Liver (tissue), 3 donors: ENCODE measurements around the gene PDLIM1.
A peak's percentile ranks its signal among the peaks of the same experiment; 100 is the strongest.

Experiments
- EGR1 ChIP-seq, 2 donors: IDR thresholded peaks; 2 replicates each; pipeline ENCODE4 v1.6.1; 2016 to 2018; ENCODE audit warnings: antibody characterized with exemption in 2 of 2, low read depth in 2 of 2
- FOXA1 ChIP-seq: IDR thresholded peaks from 2 replicates; pipeline ENCODE4 v1.6.1; 2016; ENCODE audit warnings: antibody characterized with exemption
- GABPA ChIP-seq, 2 donors: IDR thresholded peaks in 1 of 2; conservative IDR thresholded peaks in 1 of 2; 2 replicates each; pipeline ENCODE4 v1.6.1; 2016; ENCODE audit warnings: antibody characterized with exemption in 2 of 2, mild to moderate bottlenecking in 1 of 2, moderate library complexity in 1 of 2
- JUND ChIP-seq, 2 donors: IDR thresholded peaks; 2 replicates each; pipeline ENCODE4 v1.6.1; 2016; ENCODE audit warnings: antibody characterized with exemption in 2 of 2
- TAF1 ChIP-seq: conservative IDR thresholded peaks from 2 replicates; pipeline ENCODE4 v1.6.1; 2016; ENCODE audit warnings: antibody characterized with exemption, mild to moderate bottlenecking
- YY1 ChIP-seq: IDR thresholded peaks from 2 replicates; pipeline ENCODE4 v1.6.1; 2016; ENCODE audit warnings: antibody characterized with exemption, mild to moderate bottlenecking
- TF ChIP-seq, protein P1 (sequence below): fragments of 150-350 bp; IDR thresholded peaks from 2 replicates; pipeline ENCODE4 v1.5.1; 2017; ENCODE audit warnings: improper control_type of control experiment, low read depth, low read length; ENCODE audit not compliant: missing input control
- TF ChIP-seq, protein P2 (sequence below): IDR thresholded peaks from 2 replicates; pipeline ENCODE4 v1.6.1; 2016; ENCODE audit warnings: antibody characterized with exemption
- TF ChIP-seq, protein P3 (sequence below): IDR thresholded peaks from 2 replicates; pipeline ENCODE4 v1.6.1; 2016; ENCODE audit warnings: antibody characterized with exemption, mild to moderate bottlenecking
- TF ChIP-seq, protein P4 (sequence below): IDR thresholded peaks from 2 replicates; pipeline ENCODE4 v1.6.1; 2016; ENCODE audit warnings: antibody characterized with exemption
- TF ChIP-seq, protein P5 (sequence below): IDR thresholded peaks from 2 replicates; pipeline ENCODE4 v1.6.1; 2016; ENCODE audit warnings: antibody characterized with exemption
- donor health status: healthy.
- donor health status: healthy.

DNA sequence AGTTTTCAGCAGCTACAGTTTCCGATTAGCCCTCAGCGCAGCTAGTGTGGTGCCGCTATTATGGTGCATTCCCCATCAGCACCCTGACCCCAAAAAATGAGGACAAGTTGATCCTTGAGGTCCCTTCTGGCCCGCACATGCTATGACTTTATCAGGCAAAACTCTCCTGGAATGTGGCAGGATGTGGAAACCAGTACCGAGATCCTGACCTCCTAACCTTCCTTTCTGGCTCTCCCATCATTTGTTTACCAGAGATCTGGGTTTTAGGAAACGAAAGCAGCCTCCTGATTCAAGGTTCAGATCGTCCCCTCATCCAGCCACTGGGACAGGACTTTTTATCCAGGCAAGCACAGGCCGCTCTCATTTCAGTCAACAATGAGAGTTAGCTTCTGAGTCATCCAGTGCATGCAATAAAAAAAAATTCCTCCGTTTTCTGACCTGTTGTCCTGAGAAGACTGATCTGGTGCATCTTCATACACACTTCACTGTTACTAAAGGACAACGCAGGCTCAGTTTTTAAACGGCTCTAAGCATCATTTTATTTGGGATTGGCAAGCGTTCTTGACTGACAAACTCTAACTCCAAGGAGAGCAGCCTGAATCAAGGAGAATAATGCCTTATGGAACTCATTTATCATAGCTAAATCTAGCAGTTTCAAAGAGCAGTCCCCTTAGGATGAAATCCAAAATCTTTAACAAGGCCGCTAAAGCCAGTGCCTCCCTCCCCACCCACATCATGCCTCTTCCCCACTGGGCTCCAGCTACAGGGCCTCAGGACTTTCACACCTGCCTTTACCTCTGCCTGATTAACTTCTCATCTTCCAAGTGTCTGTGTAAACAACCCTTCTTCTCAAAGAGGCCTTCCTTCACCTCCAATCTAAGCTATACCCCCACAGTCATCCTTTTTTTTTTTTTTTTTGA is 17.1 kb downstream of the PDLIM1 start:
- TF ChIP-seq, protein P1, sequence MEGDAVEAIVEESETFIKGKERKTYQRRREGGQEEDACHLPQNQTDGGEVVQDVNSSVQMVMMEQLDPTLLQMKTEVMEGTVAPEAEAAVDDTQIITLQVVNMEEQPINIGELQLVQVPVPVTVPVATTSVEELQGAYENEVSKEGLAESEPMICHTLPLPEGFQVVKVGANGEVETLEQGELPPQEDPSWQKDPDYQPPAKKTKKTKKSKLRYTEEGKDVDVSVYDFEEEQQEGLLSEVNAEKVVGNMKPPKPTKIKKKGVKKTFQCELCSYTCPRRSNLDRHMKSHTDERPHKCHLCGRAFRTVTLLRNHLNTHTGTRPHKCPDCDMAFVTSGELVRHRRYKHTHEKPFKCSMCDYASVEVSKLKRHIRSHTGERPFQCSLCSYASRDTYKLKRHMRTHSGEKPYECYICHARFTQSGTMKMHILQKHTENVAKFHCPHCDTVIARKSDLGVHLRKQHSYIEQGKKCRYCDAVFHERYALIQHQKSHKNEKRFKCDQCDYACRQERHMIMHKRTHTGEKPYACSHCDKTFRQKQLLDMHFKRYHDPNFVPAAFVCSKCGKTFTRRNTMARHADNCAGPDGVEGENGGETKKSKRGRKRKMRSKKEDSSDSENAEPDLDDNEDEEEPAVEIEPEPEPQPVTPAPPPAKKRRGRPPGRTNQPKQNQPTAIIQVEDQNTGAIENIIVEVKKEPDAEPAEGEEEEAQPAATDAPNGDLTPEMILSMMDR = no peak
- TF ChIP-seq, protein P2, sequence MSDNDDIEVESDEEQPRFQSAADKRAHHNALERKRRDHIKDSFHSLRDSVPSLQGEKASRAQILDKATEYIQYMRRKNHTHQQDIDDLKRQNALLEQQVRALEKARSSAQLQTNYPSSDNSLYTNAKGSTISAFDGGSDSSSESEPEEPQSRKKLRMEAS = peak; percentile 85
- TF ChIP-seq, protein P3, sequence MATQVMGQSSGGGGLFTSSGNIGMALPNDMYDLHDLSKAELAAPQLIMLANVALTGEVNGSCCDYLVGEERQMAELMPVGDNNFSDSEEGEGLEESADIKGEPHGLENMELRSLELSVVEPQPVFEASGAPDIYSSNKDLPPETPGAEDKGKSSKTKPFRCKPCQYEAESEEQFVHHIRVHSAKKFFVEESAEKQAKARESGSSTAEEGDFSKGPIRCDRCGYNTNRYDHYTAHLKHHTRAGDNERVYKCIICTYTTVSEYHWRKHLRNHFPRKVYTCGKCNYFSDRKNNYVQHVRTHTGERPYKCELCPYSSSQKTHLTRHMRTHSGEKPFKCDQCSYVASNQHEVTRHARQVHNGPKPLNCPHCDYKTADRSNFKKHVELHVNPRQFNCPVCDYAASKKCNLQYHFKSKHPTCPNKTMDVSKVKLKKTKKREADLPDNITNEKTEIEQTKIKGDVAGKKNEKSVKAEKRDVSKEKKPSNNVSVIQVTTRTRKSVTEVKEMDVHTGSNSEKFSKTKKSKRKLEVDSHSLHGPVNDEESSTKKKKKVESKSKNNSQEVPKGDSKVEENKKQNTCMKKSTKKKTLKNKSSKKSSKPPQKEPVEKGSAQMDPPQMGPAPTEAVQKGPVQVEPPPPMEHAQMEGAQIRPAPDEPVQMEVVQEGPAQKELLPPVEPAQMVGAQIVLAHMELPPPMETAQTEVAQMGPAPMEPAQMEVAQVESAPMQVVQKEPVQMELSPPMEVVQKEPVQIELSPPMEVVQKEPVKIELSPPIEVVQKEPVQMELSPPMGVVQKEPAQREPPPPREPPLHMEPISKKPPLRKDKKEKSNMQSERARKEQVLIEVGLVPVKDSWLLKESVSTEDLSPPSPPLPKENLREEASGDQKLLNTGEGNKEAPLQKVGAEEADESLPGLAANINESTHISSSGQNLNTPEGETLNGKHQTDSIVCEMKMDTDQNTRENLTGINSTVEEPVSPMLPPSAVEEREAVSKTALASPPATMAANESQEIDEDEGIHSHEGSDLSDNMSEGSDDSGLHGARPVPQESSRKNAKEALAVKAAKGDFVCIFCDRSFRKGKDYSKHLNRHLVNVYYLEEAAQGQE = peak; percentile 83
- TF ChIP-seq, protein P4, sequence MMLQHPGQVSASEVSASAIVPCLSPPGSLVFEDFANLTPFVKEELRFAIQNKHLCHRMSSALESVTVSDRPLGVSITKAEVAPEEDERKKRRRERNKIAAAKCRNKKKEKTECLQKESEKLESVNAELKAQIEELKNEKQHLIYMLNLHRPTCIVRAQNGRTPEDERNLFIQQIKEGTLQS = peak; percentile 96
- TF ChIP-seq YY1 = peak; percentile 77
- TF ChIP-seq GABPA (IDR thresholded peaks at IDR 0.05 in 1 of 2, conservative IDR thresholded peaks at IDR 0.05 in 1 of 2) = peak in 1 of 2 donors; percentile 73
- TF ChIP-seq TAF1 = no peak
- TF ChIP-seq JUND (IDR thresholded peaks at IDR 0.05) = peak; percentile 99
- TF ChIP-seq FOXA1 = peak; percentile 81
- peak in 1 of 2 donors; percentile 48 for TF ChIP-seq EGR1 (IDR thresholded peaks at IDR 0.05; ENCODE audit: low read depth in 2 of 2)
- TF ChIP-seq, protein P5, sequence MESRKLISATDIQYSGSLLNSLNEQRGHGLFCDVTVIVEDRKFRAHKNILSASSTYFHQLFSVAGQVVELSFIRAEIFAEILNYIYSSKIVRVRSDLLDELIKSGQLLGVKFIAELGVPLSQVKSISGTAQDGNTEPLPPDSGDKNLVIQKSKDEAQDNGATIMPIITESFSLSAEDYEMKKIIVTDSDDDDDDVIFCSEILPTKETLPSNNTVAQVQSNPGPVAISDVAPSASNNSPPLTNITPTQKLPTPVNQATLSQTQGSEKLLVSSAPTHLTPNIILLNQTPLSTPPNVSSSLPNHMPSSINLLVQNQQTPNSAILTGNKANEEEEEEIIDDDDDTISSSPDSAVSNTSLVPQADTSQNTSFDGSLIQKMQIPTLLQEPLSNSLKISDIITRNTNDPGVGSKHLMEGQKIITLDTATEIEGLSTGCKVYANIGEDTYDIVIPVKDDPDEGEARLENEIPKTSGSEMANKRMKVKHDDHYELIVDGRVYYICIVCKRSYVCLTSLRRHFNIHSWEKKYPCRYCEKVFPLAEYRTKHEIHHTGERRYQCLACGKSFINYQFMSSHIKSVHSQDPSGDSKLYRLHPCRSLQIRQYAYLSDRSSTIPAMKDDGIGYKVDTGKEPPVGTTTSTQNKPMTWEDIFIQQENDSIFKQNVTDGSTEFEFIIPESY = peak; percentile 72
